ENCODE measurements around the gene GINS3. TPM values are rescaled to one million over a fixed set of nuclear protein-coding genes. Genes with fewer than 3 reads are reported as not detected.

The GINS3 gene
- total and polyA plus RNA-seq, 10 of the 15 experiments (the other 5 are each of a cell fraction or from before 2014, with no cell fraction given), result 13.6 to 22.4 (median 15.6) TPM

DNA sequence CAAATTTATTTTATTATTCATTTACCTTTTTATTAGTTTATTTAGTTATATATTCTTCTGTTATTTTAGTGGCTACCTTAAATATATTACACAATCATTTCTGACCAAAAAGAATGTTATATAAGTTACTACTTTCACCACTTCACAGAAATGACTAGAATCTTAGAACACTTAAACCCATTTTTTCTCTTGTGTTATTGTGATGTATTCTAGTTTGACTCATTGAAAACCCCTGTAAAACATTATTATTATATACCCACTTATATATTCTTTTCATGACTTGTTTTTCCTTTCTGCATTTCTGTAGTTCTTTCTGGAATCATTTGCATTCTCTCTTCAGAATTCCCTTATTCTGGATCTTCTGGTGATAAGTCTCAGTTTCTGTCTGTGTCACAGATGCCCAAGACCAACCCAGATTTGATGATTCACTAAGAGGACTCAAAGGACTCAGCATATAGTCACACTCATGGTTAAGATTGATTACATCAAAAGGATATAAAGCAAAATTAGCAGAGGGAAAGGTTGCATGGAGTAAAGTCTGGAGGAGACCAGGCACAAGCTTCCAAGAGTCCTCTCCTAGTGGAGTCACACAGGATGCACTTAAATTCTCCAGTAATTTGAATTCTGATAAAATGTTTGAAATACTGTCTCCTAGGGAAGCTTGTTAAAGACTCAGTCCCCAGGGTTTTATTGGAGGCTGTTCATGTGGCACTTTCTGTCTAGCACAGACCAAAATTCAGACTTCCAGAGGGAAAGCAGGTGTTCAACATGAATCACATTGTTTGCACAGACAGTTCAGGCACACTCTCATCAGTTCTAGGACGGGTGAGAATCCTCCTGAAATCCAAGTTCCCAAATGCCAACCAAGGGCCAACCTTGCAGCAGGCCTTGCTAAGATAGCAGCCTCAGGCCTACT is 7.7 kb downstream of the GINS3 start:
- Histone ChIP-seq H3K27ac (ENCODE audit: control insufficient read depth, insufficient read depth) (no peak overlapping the region), H2AFZ (ENCODE audit: control insufficient read depth, low read depth, low read length) (no peak overlapping the region), H4K20me1 (ENCODE audit: control insufficient read depth, insufficient read depth) (no peaks in the 10 kb centered on the region), H3K9ac (ENCODE audit: control insufficient read depth, insufficient read depth, low read length) (no peak overlapping the region), H3K79me2 (ENCODE audit: control insufficient read depth, insufficient read depth, low read length) (no peaks in the 10 kb centered on the region), H3K4me1 (ENCODE audit: control insufficient read depth, insufficient read depth, low read length) (no peaks in the 10 kb centered on the region), H3K27me3 (replicated peaks in 1 of 2; ENCODE audit: control insufficient read depth in 2 of 2, insufficient read depth in 2 of 2, low read length in 1 of 2) (no peaks in the 10 kb centered on the region), H3K4me2 (ENCODE audit: control insufficient read depth, insufficient read depth) (no peak overlapping the region), H3K4me3 (no peak overlapping the region), H3K9me3 (replicated peaks; ENCODE audit: control insufficient read depth, insufficient read depth, low read length) (no peaks in the 10 kb centered on the region; the same call in 2 of the 3 replicates), H3K36me3 (ENCODE audit: control insufficient read depth in 2 of 2, insufficient read depth in 2 of 2, low read length in 1 of 2) (peaks cover 0 to 7% of the 10 kb centered on the region in 2 experiments; a peak in 1 of 4 replicates)
- ATAC-seq (no peak), DNase-seq (ENCODE audit: low read depth, low spot score) (no peak), FAIRE-seq (no peak)
- ChIA-PET CTCF (no interaction called here), SMC1A (ENCODE audit: uncharacterized antibody, unreplicated experiment) (no interaction called here), POLR2A (no interaction called here), RAD21 (ENCODE audit: unreplicated experiment) (no interaction called here)
- WGBS (ENCODE audit: insufficient coverage, insufficient replicate concordance, low lambda C conversion rate, missing lambda C conversion rate), result 95% methylated on average over 1 of the region's 1 CpG
- BruUV-seq (replicated peaks), result no TSS peak
- intact Hi-C loops (cut with micrococcal nuclease; ENCODE audit: unreplicated experiment) (loop anchor here (2.0 kb wide), 1 partner anchor 49 kb away; no protein-coding TSS in a partner anchor), in situ Hi-C loops (cut with MboI) (loop anchor here (10.0 kb wide), 1 partner anchor 235 kb away; no protein-coding TSS in a partner anchor)
- TF ChIP-seq MYB (IDR thresholded peaks at IDR 0.05; ENCODE audit: borderline replicate concordance, low read depth, low read length) (no peak), BCL3 (IDR thresholded peaks at IDR 0.05; ENCODE audit: borderline replicate concordance, insufficient read depth, low read depth, low read length, poor library complexity, severe bottlenecking) (no peak), SUZ12 (IDR thresholded peaks at IDR 0.05; ENCODE audit: unreplicated experiment) (no peak), POLR2AphosphoS2 (IDR thresholded peaks at IDR 0.05; ENCODE audit: low read depth, low read length) (no peak), RAD51 (IDR thresholded peaks at IDR 0.05) (no peak), USF2 (IDR thresholded peaks at IDR 0.05; ENCODE audit: borderline replicate concordance, low read depth, low read length) (no peak), SMAD1 (IDR thresholded peaks at IDR 0.05; ENCODE audit: low read depth, partially characterized antibody) (no peak), MXI1 (IDR thresholded peaks at IDR 0.05; ENCODE audit: low read depth, low read length) (no peak), FOXK2 (IDR thresholded peaks at IDR 0.05) (no peak), SPI1 (IDR thresholded peaks at IDR 0.05; ENCODE audit: borderline replicate concordance, insufficient read depth, low read depth, low read length) (no peak), SREBF1 (IDR thresholded peaks at IDR 0.05; ENCODE audit: low read length) (no peak), CBX3 (IDR thresholded peaks at IDR 0.05; ENCODE audit: borderline replicate concordance, low read depth) (no peak), ATF2 (IDR thresholded peaks at IDR 0.05; ENCODE audit: low read length) (no peak), PML (IDR thresholded peaks at IDR 0.05; ENCODE audit: low read length) (no peak)
- TF ChIP-seq, protein P1, sequence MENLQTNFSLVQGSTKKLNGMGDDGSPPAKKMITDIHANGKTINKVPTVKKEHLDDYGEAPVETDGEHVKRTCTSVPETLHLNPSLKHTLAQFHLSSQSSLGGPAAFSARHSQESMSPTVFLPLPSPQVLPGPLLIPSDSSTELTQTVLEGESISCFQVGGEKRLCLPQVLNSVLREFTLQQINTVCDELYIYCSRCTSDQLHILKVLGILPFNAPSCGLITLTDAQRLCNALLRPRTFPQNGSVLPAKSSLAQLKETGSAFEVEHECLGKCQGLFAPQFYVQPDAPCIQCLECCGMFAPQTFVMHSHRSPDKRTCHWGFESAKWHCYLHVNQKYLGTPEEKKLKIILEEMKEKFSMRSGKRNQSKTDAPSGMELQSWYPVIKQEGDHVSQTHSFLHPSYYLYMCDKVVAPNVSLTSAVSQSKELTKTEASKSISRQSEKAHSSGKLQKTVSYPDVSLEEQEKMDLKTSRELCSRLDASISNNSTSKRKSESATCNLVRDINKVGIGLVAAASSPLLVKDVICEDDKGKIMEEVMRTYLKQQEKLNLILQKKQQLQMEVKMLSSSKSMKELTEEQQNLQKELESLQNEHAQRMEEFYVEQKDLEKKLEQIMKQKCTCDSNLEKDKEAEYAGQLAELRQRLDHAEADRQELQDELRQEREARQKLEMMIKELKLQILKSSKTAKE (IDR thresholded peaks at IDR 0.05; ENCODE audit: low read depth, poor library complexity, severe bottlenecking), result no peak
